ENCODE results near the gene RYR1. TPM values are rescaled to one million over a fixed set of nuclear protein-coding genes. Genes with fewer than 3 reads are reported as not detected.
"Not testable (repeated sequence)": the region's sequence is repeated elsewhere in the genome, so short reads cannot be mapped to it uniquely, and the experiment has no call there.

The RYR1 gene
- total RNA-seq, 2 experiments from 2014 or later: 2.6 to 3.9 TPM

GRCh38 chr19:38617283-38617763, 183.8 kb downstream of the RYR1 start:
- CTCF ChIA-PET: interaction anchor here (0.9 to 5.9 kb wide), 10 partner anchors 18 to 313 kb away, joined by 3 to 43 read pairs (median 13); partner anchors contain the start of genes FAM98C, MRPS12, PSMD8 and SARS2
- peak; percentile 35 for DNase-seq

DNA sequence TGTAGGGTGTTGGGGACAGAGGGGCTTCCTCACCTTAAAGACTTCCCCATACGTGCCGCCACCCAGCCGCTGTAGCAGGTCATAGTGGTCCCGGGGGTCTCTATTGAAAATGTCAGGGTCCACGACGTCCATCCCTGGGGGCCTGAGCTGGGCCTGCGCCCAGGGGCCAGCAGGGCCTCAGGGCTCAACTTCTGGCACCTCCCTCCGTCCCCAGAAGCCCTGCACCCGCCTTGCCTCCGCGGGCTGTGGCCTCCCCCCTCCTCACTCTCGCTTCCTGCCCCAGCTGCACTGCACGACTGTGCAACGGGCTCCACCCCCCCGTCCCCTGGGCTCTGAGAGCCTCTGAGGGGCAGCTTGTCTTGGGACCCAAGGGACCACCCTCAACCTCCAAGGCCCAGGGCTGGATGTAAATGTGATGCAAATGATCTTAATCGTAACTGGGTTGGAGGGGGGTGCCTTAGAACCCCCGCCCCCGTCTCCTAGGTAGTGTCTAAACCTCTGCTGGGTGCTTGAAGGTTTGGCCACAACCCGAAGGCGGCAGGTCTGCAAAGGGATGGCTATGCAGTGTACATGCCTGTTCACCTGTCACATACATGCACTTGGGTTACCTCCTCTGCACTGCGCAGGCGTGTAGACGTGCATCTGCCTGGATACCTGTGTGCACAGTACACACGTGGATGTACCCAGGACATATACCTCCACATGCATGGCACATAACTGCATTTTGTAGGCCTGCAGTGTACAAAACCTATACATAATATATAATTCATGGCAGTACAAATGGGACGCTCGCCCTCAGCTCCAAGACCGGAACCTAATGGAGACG, 184.5 kb downstream of the RYR1 start, which contains the start of gene MAP4K1:
Gene MAP4K1, minus strand, starts transcription at position 190 of the 826 bp plus-strand sequence. Its CDS starts 58 bp downstream, at position 132.
- H3K4me3 Mint-ChIP-seq: peak within 1 kb of the TSS; percentile 99
- DNase-seq: peak; percentile 83
- CTCF ChIA-PET: interaction anchor here (0.6 to 5.9 kb wide), 18 partner anchors 10 to 313 kb away, joined by 3 to 43 read pairs (median 10); partner anchors contain the start of genes ACTN4, FAM98C, MRPS12 and PSMD8
- peaks cover 55% of the 10 kb centered on the region for H3K4me1 Mint-ChIP-seq
- no peaks in the 10 kb centered on the region for H3K9me3 Mint-ChIP-seq
- H3K36me3 Mint-ChIP-seq (ENCODE audit: low read depth): peaks cover 71% of the 10 kb centered on the region
- peak within 1 kb of the TSS; percentile 93 for H3K27ac Mint-ChIP-seq
- H3K27me3 Mint-ChIP-seq: no peaks in the 10 kb centered on the region
- POLR2A ChIA-PET: interaction anchor here (0.6 to 3.8 kb wide), 40 partner anchors 8 to 718 kb away, joined by 3 to 24 read pairs (median 4); partner anchors contain the start of genes ACTN4, FAM98C, GMFG and MRPS12

More at GRCh38 chr19:38617283-38617763, 183.8 kb downstream of the RYR1 start:
- POLR2A ChIA-PET: interaction anchor here (0.6 to 3.8 kb wide), 26 partner anchors 12 to 718 kb away, joined by 3 to 24 read pairs (median 4); partner anchors contain the start of genes ACTN4, GMFG, MRPS12 and PSMD8
- H3K27ac Mint-ChIP-seq: peak overlapping the region; percentile 93
- no peaks in the 10 kb centered on the region for H3K27me3 Mint-ChIP-seq
- peaks cover 59% of the 10 kb centered on the region for H3K4me1 Mint-ChIP-seq
- H3K4me3 Mint-ChIP-seq: peak overlapping the region; percentile 99
- peaks cover 71% of the 10 kb centered on the region for H3K36me3 Mint-ChIP-seq (ENCODE audit: low read depth)
- no peaks in the 10 kb centered on the region for H3K9me3 Mint-ChIP-seq

GRCh38 chr19:38618590-38619360, 185.3 kb downstream of the RYR1 start, which contains the start of gene EIF3K:
Gene EIF3K (plus strand): TSS chr19:38619188. CDS start chr19:38619269, 81 bp downstream.
- peaks cover 51% of the 10 kb centered on the region for H3K4me1 Mint-ChIP-seq
- ChIA-PET CTCF (interaction anchor here (0.6 to 5.9 kb wide), 20 partner anchors 9 to 312 kb away, joined by 3 to 43 read pairs (median 5); partner anchors contain the start of genes ACTN4, FAM98C, MRPS12 and PSMD8), POLR2A (interaction anchor here (0.6 to 3.8 kb wide), 31 partner anchors 8 to 717 kb away, joined by 3 to 24 read pairs (median 4); partner anchors contain the start of genes ACTN4, FAM98C, GMFG and MRPS12)
- H3K4me3 Mint-ChIP-seq: peak within 1 kb of the TSS; percentile 99
- H3K27ac Mint-ChIP-seq: peak within 1 kb of the TSS; percentile 93
- no peaks in the 10 kb centered on the region for H3K27me3 Mint-ChIP-seq
- peaks cover 72% of the 10 kb centered on the region for H3K36me3 Mint-ChIP-seq (ENCODE audit: low read depth)
- no peaks in the 10 kb centered on the region for H3K9me3 Mint-ChIP-seq
- DNase-seq: peak; percentile 98

GRCh38 chr19:38619361-38620174, 186.1 kb downstream of the RYR1 start:
- ChIA-PET CTCF (interaction anchor here (0.7 to 5.9 kb wide), 17 partner anchors 8 to 311 kb away, joined by 3 to 43 read pairs (median 6); partner anchors contain the start of genes ACTN4, FAM98C, MRPS12 and PSMD8), POLR2A (interaction anchor here (0.9 to 3.8 kb wide), 19 partner anchors 15 to 311 kb away, joined by 3 to 24 read pairs (median 5); partner anchors contain the start of genes ACTN4, FAM98C, MRPS12 and RINL)
- H3K9me3 Mint-ChIP-seq: no peaks in the 10 kb centered on the region
- H3K36me3 Mint-ChIP-seq (ENCODE audit: low read depth): peaks cover 74% of the 10 kb centered on the region
- no peak for DNase-seq
- no peaks in the 10 kb centered on the region for H3K27me3 Mint-ChIP-seq
- peak overlapping the region; percentile 99 for H3K4me3 Mint-ChIP-seq
- peaks cover 43% of the 10 kb centered on the region for H3K4me1 Mint-ChIP-seq
- peak overlapping the region; percentile 93 for H3K27ac Mint-ChIP-seq

DNA sequence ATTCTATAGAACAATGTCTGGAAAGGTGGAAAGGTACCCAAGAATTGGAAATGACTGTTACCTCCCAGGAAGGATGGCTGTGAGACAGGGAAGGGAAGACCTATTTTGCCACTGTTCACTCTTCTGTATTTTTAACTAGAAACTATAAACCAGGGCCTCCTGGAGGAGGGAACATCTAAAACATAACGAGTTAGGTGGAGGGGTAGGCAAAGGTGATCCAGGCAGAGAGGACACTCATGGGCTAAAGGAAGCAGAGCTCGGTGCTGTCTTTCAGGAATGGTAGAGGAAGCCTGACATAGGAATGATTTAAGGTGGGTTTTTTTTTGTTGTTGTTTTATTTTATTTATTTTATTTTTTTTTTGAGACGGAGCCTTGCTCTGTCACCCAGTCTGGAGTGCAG, 191.3 kb downstream of the RYR1 start:
- Mint-ChIP-seq H3K36me3 (ENCODE audit: low read depth) (peaks cover 69% of the 10 kb centered on the region), H3K9me3 (no peaks in the 10 kb centered on the region), H3K4me1 (peaks cover 12% of the 10 kb centered on the region), H3K27ac (peak overlapping the region; percentile 21), H3K27me3 (no peaks in the 10 kb centered on the region), H3K4me3 (no peak overlapping the region)
- no peak for DNase-seq
- POLR2A ChIA-PET: no interaction called here
- CTCF ChIA-PET: interaction anchor here (1.8 kb wide), 1 partner anchor 10 kb away, joined by 9 read pairs; no protein-coding TSS in a partner anchor

GRCh38 chr19:38626401-38626800, 192.9 kb downstream of the RYR1 start:
- Mint-ChIP-seq H3K27me3 (no peaks in the 10 kb centered on the region), H3K4me3 (no peak overlapping the region), H3K9me3 (no peaks in the 10 kb centered on the region), H3K4me1 (peaks cover 5% of the 10 kb centered on the region), H3K36me3 (ENCODE audit: low read depth) (peaks cover 69% of the 10 kb centered on the region), H3K27ac (no peak overlapping the region)
- ChIA-PET POLR2A (no interaction called here), CTCF (interaction anchor here (1.4 to 1.8 kb wide), 2 partner anchors 8 to 10 kb away, joined by 5 to 9 read pairs; no protein-coding TSS in a partner anchor)
- no peak for DNase-seq

GRCh38 chr19:38629568-38629967, 196.1 kb downstream of the RYR1 start:
- Mint-ChIP-seq H3K4me3 (no peak overlapping the region), H3K4me1 (peaks cover 8% of the 10 kb centered on the region), H3K27ac (no peak overlapping the region), H3K27me3 (no peaks in the 10 kb centered on the region), H3K9me3 (no peaks in the 10 kb centered on the region), H3K36me3 (ENCODE audit: low read depth) (peaks cover 59% of the 10 kb centered on the region)
- no peak for DNase-seq
- CTCF ChIA-PET: interaction anchor here (1.0 to 2.0 kb wide), 2 partner anchors 10 to 114 kb away, joined by 3 to 5 read pairs; partner anchors contain the start of gene EIF3K
- POLR2A ChIA-PET: no interaction called here

GRCh38 chr19:38631301-38631700, 197.8 kb downstream of the RYR1 start:
- ChIA-PET POLR2A (interaction anchor here (0.6 kb wide), 1 partner anchor 369 kb away, joined by 3 read pairs; no protein-coding TSS in a partner anchor), CTCF (interaction anchor here (2.0 kb wide), 1 partner anchor 12 kb away, joined by 5 read pairs; the partner anchor contains the start of gene EIF3K)
- H3K36me3 Mint-ChIP-seq (ENCODE audit: low read depth): peaks cover 63% of the 10 kb centered on the region
- peaks cover 26% of the 10 kb centered on the region for H3K4me1 Mint-ChIP-seq
- H3K27ac Mint-ChIP-seq, H3K9me3 Mint-ChIP-seq, DNase-seq, H3K4me3 Mint-ChIP-seq, H3K27me3 Mint-ChIP-seq: not testable (repeated sequence)

DNA sequence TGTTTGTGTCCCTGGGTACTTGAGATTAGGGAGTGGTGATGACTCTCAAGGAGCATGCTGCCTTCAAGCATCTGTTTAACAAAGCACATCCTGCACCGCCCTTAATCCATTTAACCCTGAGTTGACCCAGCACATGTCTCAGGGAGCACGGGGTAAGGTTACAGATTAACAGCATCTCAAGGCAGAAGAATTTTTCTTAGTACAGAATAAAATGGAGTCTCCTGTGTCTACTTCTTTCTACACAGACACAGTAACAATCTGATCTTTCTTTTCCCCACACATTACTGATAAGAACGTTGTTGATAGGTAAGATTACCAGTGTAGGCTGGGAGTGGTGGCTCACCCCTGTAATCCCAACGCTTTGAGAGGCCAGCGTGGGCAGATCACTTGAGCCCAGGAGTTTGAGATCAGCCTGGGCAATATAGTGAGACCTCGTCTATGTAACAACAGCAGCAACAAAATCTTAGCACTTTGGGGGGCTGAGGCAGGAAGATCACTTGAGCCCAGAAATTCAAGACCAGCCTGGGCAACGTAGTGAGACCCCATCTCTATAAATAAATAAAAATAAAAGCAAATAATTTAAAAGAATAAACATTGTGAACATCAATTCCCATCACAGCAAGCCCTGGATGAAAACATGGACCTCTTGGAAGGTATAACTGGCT, 198.5 kb downstream of the RYR1 start:
- H3K27me3 Mint-ChIP-seq, H3K27ac Mint-ChIP-seq, H3K9me3 Mint-ChIP-seq, CTCF ChIA-PET, DNase-seq, POLR2A ChIA-PET, H3K4me3 Mint-ChIP-seq: not testable (repeated sequence)
- Mint-ChIP-seq H3K36me3 (ENCODE audit: low read depth) (peaks cover 63% of the 10 kb centered on the region), H3K4me1 (peaks cover 32% of the 10 kb centered on the region)

- Mint-ChIP-seq H3K27ac (peak overlapping the region; percentile 32), H3K4me1 (peaks cover 38% of the 10 kb centered on the region), H3K9me3 (no peaks in the 10 kb centered on the region), H3K4me3 (no peak overlapping the region), H3K36me3 (ENCODE audit: low read depth) (peaks cover 62% of the 10 kb centered on the region), H3K27me3 (no peaks in the 10 kb centered on the region)
- CTCF ChIA-PET: interaction anchor here (1.4 to 5.3 kb wide), 6 partner anchors 14 to 298 kb away, joined by 4 to 54 read pairs (median 40); partner anchors contain the start of genes ACTN4, FAM98C, MRPS12 and SARS2
- POLR2A ChIA-PET: interaction anchor here (2.5 kb wide), 1 partner anchor 15 kb away, joined by 7 read pairs; the partner anchor contains the start of gene MAP4K1
- DNase-seq: no peak
Observed at GRCh38 chr19:38632476-38633213, 199.2 kb downstream of the RYR1 start.

All from activated CD4-positive, alpha-beta memory T cell treated with anti-CD3 and anti-CD28 coated beads, Interleukin-2, amount 10 ng/mL, durations not matched to agents 7 days and 5 days (primary cell).